HepG2 (cell line): Measurements from ENCODE around the gene NOXO1. TPM values are rescaled to one million over a fixed set of nuclear protein-coding genes. Genes with fewer than 3 reads are reported as not detected.

Experiments
- CBX1 ChIP-seq: IDR thresholded peaks from one replicate; pipeline ENCODE4 v1.6.1; 2016; ENCODE audit warnings: antibody characterized with exemption, low read depth
- FOSL2 ChIP-seq: sonication (generic); formaldehyde crosslinking; IDR thresholded peaks from 2 replicates; pipeline ENCODE4 v1.4.0; 2020; ENCODE audit warnings: missing genetic modification reagents
- FOXJ3 ChIP-seq: sonication (generic); formaldehyde crosslinking; IDR thresholded peaks from 2 replicates; pipeline ENCODE4 v1.4.0; 2020; ENCODE audit warnings: missing genetic modification reagents, mild to moderate bottlenecking, borderline replicate concordance
- HCFC1 ChIP-seq: fragments of 150-350 bp; IDR thresholded peaks from 2 replicates; pipeline ENCODE4 v1.6.1; 2014; ENCODE audit warnings: low read depth, low read length
- HNRNPK ChIP-seq: fragments of 200-400 bp; formaldehyde crosslinking; IDR thresholded peaks from 2 replicates; pipeline ENCODE4 v1.6.1; 2018; ENCODE audit warnings: low read length, low read depth, moderate library complexity, mild to moderate bottlenecking; ENCODE audit not compliant: poor library complexity, severe bottlenecking
- MEIS2 ChIP-seq: sonication (generic); formaldehyde crosslinking; IDR thresholded peaks from 2 replicates; pipeline ENCODE4 v1.9.0; 2021; ENCODE audit warnings: mild to moderate bottlenecking, missing genetic modification reagents
- NFIB ChIP-seq: sonication (generic); formaldehyde crosslinking; IDR thresholded peaks from 2 replicates; pipeline ENCODE4 v1.9.0; 2021; ENCODE audit warnings: missing genetic modification reagents, mild to moderate bottlenecking, borderline replicate concordance
- REL ChIP-seq: sonication (generic); formaldehyde crosslinking; conservative IDR thresholded peaks from 2 replicates; pipeline ENCODE4 v1.8.0; 2022; ENCODE audit warnings: mild to moderate bottlenecking, missing genetic modification reagents, moderate library complexity
- SMYD3 ChIP-seq: sonication (generic); formaldehyde crosslinking; IDR thresholded peaks from 2 replicates; pipeline ENCODE4 v1.8.1; 2023; ENCODE audit warnings: mild to moderate bottlenecking, missing genetic modification reagents
- TARDBP ChIP-seq: sonication (generic); formaldehyde crosslinking; IDR thresholded peaks from 2 replicates; pipeline ENCODE4 v1.8.0; 2022; ENCODE audit warnings: mild to moderate bottlenecking, missing genetic modification reagents
- TBX3 ChIP-seq: fragments of 450-650 bp; IDR thresholded peaks from 2 replicates; pipeline ENCODE4 v1.6.1; 2017; ENCODE audit warnings: antibody characterized with exemption, mild to moderate bottlenecking, inconsistent platforms, borderline replicate concordance
- TOE1 ChIP-seq: sonication (generic); formaldehyde crosslinking; IDR thresholded peaks from 2 replicates; pipeline ENCODE4 v1.4.0; 2020; ENCODE audit warnings: mild to moderate bottlenecking, missing genetic modification reagents
- U2AF2 ChIP-seq: fragments of 200-400 bp; formaldehyde crosslinking; IDR thresholded peaks from 2 replicates; pipeline ENCODE4 v1.6.1; 2017; ENCODE audit warnings: low read depth, mild to moderate bottlenecking, low read length
- ZMYM2 ChIP-seq: sonication (generic); formaldehyde crosslinking; IDR thresholded peaks from 2 replicates; pipeline ENCODE4 v1.8.0; 2022; ENCODE audit warnings: mild to moderate bottlenecking, missing genetic modification reagents
- ZNF674 ChIP-seq: sonication (generic); formaldehyde crosslinking; IDR thresholded peaks from 2 replicates; pipeline ENCODE4 v1.5.0; 2020; ENCODE audit warnings: low read depth, mild to moderate bottlenecking, missing genetic modification reagents
- polyA plus RNA-seq, 8 experiments: library from polyadenylated mRNA; depleted of rRNA in 3 of 8; stranded (reverse) in 7 of 8; unstranded in 1 of 8; fragments of >200 nt; fragmentation: Illumina TruSeq in 4 of 8; extraction: Trizol in 4 of 8; gene quantifications; 2 replicates each; pipeline versions ENCODE4 v1.2.1 to v1.2.3, GENCODE V29; 2011 to 2016; ENCODE audit warnings: low read depth in 4 of 8, missing spikeins in 1 of 8, mixed read lengths in 1 of 8; ENCODE audit not compliant: insufficient read depth in 1 of 8
- total RNA-seq, 5 experiments: library from RNA; depleted of rRNA; stranded (reverse); fragments of >200 nt; fragmentation: Illumina TruSeq; extraction: Trizol; gene quantifications; 2 replicates each; pipeline ENCODE4 v1.2.3, GENCODE V29; 2016; ENCODE audit warnings: low read depth in 1 of 5
- TF ChIP-seq, protein P1 (sequence below): sonication (generic); formaldehyde crosslinking; IDR thresholded peaks from 2 replicates; pipeline ENCODE4 v1.5.1; 2020; ENCODE audit warnings: mild to moderate bottlenecking, missing genetic modification reagents, moderate library complexity
- TF ChIP-seq, protein P2 (sequence below): sonication (generic); formaldehyde crosslinking; IDR thresholded peaks from 2 replicates; pipeline ENCODE4 v1.5.0; 2020; ENCODE audit warnings: mild to moderate bottlenecking, low read depth, missing genetic modification reagents, borderline replicate concordance
- TF ChIP-seq, protein P3 (sequence below): IDR thresholded peaks from 2 replicates; pipeline ENCODE4 v1.6.1; 2016; ENCODE audit warnings: missing genetic modification reagents, missing compliant biosample characterization
- TF ChIP-seq, protein P4 (sequence below): sonication (generic); formaldehyde crosslinking; IDR thresholded peaks from 2 replicates; pipeline ENCODE4 v1.5.0; 2020; ENCODE audit warnings: missing genetic modification reagents
- TF ChIP-seq, protein P5 (sequence below): sonication (generic); formaldehyde crosslinking; IDR thresholded peaks from 2 replicates; pipeline ENCODE4 v1.4.0; 2020; ENCODE audit warnings: missing genetic modification reagents
- TF ChIP-seq, protein P6 (sequence below): sonication (generic); formaldehyde crosslinking; IDR thresholded peaks from 2 replicates; pipeline ENCODE4 v1.5.0; 2020; ENCODE audit warnings: missing genetic modification reagents

Gene NOXO1
- total and polyA plus RNA-seq, 2 of the 13 experiments (the other 11 are each of a cell fraction or from before 2014, with no cell fraction given), result 0.69 to 1.4 TPM

DNA sequence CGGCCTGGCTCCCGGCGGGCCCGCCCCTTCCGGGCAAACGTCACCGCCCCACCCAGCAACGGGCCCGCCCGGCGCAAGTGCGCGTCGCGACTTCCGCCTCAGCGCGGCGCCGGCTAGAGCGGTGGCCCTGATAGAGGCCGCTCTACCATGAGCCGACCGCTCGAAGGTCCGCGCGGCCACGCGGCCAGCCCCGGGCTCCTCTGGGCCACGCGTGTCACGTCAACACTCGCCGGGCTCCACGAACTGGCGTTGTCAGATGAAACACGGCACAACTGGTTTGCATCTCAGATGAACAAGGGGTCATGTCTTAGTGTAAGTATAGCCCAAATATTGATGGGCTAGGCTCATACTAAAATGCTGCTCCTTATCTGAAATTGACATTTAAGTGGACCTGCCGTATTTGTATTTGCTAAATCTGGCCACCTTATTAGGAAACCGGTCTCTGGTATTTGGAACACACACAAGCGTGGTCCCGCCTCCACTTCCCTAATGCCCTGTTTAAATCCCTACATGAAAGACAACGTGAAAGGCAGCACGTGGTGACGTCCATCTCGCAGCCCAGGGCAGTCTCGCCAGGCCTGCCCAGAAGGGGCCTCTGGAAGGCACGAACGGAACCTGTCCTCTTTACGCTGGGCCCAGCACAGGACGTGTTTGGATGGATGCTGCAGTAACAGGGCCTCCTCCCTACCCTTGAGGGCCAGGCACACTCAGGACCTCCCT, 28.7 kb upstream of the NOXO1 start, which contains the start of gene ZNF598 (continued):
- TF ChIP-seq FOXJ3 (no peak), MEIS2 (CRISPR knock-in tag) (0 out of 2 replicates have a peak, but pooled peaks have one; percentile 11), TBX3 (no peak), HCFC1 (peak; percentile 54), ZMYM2 (CRISPR knock-in tag) (no peak), ZNF674 (CRISPR knock-in tag) (no peak), CBX1 (no peak), REL (CRISPR knock-in tag) (0 out of 2 replicates have a peak, but pooled peaks have one; percentile 52), U2AF2 (no peak), TOE1 (CRISPR knock-in tag) (no peak), FOSL2 (CRISPR knock-in tag) (no peak), TARDBP (CRISPR knock-in tag) (peak; percentile 28; the same call in 1 of the 2 replicates), HNRNPK (no peak), SMYD3 (no peak), NFIB (CRISPR knock-in tag) (no peak)
- TF ChIP-seq, protein P1, sequence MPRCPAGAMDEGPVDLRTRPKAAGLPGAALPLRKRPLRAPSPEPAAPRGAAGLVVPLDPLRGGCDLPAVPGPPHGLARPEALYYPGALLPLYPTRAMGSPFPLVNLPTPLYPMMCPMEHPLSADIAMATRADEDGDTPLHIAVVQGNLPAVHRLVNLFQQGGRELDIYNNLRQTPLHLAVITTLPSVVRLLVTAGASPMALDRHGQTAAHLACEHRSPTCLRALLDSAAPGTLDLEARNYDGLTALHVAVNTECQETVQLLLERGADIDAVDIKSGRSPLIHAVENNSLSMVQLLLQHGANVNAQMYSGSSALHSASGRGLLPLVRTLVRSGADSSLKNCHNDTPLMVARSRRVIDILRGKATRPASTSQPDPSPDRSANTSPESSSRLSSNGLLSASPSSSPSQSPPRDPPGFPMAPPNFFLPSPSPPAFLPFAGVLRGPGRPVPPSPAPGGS, result peak; percentile 62; the same call in 1 of the 2 replicates
- TF ChIP-seq, protein P2, sequence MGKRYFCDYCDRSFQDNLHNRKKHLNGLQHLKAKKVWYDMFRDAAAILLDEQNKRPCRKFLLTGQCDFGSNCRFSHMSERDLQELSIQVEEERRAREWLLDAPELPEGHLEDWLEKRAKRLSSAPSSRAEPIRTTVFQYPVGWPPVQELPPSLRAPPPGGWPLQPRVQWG (CRISPR knock-in tag), result no peak
- TF ChIP-seq, protein P3, sequence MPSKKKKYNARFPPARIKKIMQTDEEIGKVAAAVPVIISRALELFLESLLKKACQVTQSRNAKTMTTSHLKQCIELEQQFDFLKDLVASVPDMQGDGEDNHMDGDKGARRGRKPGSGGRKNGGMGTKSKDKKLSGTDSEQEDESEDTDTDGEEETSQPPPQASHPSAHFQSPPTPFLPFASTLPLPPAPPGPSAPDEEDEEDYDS (CRISPR knock-in tag), result peak; percentile 9
- TF ChIP-seq, protein P4, sequence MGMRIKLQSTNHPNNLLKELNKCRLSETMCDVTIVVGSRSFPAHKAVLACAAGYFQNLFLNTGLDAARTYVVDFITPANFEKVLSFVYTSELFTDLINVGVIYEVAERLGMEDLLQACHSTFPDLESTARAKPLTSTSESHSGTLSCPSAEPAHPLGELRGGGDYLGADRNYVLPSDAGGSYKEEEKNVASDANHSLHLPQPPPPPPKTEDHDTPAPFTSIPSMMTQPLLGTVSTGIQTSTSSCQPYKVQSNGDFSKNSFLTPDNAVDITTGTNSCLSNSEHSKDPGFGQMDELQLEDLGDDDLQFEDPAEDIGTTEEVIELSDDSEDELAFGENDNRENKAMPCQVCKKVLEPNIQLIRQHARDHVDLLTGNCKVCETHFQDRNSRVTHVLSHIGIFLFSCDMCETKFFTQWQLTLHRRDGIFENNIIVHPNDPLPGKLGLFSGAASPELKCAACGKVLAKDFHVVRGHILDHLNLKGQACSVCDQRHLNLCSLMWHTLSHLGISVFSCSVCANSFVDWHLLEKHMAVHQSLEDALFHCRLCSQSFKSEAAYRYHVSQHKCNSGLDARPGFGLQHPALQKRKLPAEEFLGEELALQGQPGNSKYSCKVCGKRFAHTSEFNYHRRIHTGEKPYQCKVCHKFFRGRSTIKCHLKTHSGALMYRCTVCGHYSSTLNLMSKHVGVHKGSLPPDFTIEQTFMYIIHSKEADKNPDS (CRISPR knock-in tag), result no peak
- TF ChIP-seq, protein P5, sequence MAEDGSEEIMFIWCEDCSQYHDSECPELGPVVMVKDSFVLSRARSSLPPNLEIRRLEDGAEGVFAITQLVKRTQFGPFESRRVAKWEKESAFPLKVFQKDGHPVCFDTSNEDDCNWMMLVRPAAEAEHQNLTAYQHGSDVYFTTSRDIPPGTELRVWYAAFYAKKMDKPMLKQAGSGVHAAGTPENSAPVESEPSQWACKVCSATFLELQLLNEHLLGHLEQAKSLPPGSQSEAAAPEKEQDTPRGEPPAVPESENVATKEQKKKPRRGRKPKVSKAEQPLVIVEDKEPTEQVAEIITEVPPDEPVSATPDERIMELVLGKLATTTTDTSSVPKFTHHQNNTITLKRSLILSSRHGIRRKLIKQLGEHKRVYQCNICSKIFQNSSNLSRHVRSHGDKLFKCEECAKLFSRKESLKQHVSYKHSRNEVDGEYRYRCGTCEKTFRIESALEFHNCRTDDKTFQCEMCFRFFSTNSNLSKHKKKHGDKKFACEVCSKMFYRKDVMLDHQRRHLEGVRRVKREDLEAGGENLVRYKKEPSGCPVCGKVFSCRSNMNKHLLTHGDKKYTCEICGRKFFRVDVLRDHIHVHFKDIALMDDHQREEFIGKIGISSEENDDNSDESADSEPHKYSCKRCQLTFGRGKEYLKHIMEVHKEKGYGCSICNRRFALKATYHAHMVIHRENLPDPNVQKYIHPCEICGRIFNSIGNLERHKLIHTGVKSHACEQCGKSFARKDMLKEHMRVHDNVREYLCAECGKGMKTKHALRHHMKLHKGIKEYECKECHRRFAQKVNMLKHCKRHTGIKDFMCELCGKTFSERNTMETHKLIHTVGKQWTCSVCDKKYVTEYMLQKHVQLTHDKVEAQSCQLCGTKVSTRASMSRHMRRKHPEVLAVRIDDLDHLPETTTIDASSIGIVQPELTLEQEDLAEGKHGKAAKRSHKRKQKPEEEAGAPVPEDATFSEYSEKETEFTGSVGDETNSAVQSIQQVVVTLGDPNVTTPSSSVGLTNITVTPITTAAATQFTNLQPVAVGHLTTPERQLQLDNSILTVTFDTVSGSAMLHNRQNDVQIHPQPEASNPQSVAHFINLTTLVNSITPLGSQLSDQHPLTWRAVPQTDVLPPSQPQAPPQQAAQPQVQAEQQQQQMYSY (CRISPR knock-in tag), result no peak
- TF ChIP-seq, protein P6, sequence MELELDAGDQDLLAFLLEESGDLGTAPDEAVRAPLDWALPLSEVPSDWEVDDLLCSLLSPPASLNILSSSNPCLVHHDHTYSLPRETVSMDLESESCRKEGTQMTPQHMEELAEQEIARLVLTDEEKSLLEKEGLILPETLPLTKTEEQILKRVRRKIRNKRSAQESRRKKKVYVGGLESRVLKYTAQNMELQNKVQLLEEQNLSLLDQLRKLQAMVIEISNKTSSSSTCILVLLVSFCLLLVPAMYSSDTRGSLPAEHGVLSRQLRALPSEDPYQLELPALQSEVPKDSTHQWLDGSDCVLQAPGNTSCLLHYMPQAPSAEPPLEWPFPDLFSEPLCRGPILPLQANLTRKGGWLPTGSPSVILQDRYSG (CRISPR knock-in tag), result no peak
